GM12872 (cell line): ENCODE measurements around the gene HBEGF.

Experiments used
- TF ChIP-seq, protein P1 (sequence below): IDR thresholded peaks from 3 replicates; pipeline ENCODE4 v1.5.1; 2011; ENCODE audit warnings: low read depth, mild to moderate bottlenecking, low read length, moderate library complexity; ENCODE audit not compliant: insufficient read depth

The HBEGF gene

GRCh38 chr5:140328036-140328764, 18.2 kb downstream of the HBEGF start:
- TF ChIP-seq, protein P1, sequence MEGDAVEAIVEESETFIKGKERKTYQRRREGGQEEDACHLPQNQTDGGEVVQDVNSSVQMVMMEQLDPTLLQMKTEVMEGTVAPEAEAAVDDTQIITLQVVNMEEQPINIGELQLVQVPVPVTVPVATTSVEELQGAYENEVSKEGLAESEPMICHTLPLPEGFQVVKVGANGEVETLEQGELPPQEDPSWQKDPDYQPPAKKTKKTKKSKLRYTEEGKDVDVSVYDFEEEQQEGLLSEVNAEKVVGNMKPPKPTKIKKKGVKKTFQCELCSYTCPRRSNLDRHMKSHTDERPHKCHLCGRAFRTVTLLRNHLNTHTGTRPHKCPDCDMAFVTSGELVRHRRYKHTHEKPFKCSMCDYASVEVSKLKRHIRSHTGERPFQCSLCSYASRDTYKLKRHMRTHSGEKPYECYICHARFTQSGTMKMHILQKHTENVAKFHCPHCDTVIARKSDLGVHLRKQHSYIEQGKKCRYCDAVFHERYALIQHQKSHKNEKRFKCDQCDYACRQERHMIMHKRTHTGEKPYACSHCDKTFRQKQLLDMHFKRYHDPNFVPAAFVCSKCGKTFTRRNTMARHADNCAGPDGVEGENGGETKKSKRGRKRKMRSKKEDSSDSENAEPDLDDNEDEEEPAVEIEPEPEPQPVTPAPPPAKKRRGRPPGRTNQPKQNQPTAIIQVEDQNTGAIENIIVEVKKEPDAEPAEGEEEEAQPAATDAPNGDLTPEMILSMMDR, result no peak

GRCh38 chr5:140327589-140327988, 18.8 kb downstream of the HBEGF start:
- TF ChIP-seq, protein P1, result no peak

DNA sequence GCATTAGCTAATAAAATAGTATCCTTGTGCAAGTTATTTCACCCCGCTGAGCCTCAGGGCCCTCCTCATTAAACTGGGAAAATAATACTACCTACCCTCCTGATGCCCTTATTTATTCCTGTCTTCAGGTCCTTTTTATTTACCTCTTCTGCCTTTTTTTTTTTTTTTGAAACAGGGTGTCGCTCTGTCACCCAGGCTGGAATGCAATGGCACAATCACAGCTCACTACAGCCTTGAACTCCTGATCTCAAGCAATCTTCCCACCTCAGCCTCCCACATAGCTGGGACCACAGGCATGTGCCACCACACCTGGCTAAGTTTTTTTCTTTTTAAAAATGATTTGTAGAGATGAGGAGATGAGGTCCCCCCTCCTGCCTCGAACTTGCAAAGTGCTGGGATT, 20.9 kb downstream of the HBEGF start:
- TF ChIP-seq, protein P1, result no peak

DNA sequence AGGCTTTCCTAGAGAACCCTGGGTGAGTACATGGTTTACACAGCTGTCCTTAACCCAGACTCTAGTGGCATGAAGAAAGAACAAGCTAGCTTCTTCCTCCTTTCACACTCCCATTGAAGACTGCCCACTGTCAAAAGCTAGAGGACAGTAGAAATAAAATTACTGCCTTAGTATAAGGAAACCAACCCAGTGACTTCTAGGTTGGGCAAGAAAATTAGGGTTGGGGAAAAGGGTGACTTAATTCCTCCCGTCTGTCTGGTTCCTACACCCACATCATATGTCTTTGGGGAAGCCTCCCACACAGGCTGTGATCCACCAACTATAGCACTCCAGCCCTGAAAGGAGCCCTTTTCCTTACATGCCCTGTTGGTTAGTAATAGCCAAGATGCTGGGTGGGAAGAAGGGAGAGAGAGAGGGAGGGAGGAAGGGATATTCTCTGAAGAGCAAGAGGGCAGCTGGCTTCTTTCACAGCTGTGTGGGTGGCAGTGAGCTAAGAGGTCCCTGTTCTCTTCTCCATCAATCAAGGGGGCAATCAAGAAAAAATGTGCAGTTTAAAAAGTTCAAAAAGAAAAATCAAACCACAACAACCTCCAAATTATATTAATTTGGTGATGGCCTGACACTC, 21.7 kb downstream of the HBEGF start:
- TF ChIP-seq, protein P1, result no peak

GRCh38 chr5:140324041-140324600, 22.3 kb downstream of the HBEGF start:
- TF ChIP-seq, protein P1, result no peak

- TF ChIP-seq, protein P1, result no peak
Observed at GRCh38 chr5:140322751-140323731, 23.4 kb downstream of the HBEGF start.

GRCh38 chr5:140321796-140322195, 24.6 kb downstream of the HBEGF start:
- TF ChIP-seq, protein P1, result no peak
